Common myeloid progenitor, CD34-positive (primary cell): ENCODE data around the gene PSMB11.

Source experiments
- CTCF ChIA-PET: fragments of 350-600 bp; sonication (Branson Sonifier 250); formaldehyde crosslinking; loops from one replicate; lab custom pipeline; 2021; ENCODE audit warnings: antibody characterized with exemption; lab: Charles Lee
- POLR2A ChIA-PET: fragments of 350-600 bp; sonication (Branson Sonifier 250); formaldehyde crosslinking; loops from one replicate; lab custom pipeline; 2021; ENCODE audit warnings: antibody characterized with exemption; lab: Charles Lee
- DNase-seq, 3 donors: peaks; one replicate each; pipeline versions ENCODE4 v3.0.0 to v3.0.0-alpha.2; 2013
- H3K27ac ChIP-seq, 2 experiments: 1 replicate in 1 of 2; 2 replicates in 1 of 2; pipeline ENCODE4 v1.7.0; 2013; ENCODE audit warnings: inconsistent platforms in 2 of 2, low read length in 2 of 2, mild to moderate bottlenecking in 2 of 2, low read depth in 1 of 2, moderate library complexity in 1 of 2; ENCODE audit not compliant: severe bottlenecking in 2 of 2, insufficient read depth in 1 of 2, poor library complexity in 1 of 2
- H3K27me3 ChIP-seq, 5 experiments: replicated peaks in 2 of 5; 1 replicate in 3 of 5; 2 replicates in 2 of 5; pipeline versions ENCODE4 v1.6.1 to v1.7.0; 2013; ENCODE audit warnings: low read length in 4 of 5, mild to moderate bottlenecking in 2 of 5, moderate library complexity in 2 of 5, inconsistent platforms in 1 of 5; ENCODE audit not compliant: insufficient read depth in 5 of 5, control insufficient read depth in 4 of 5
- H3K36me3 ChIP-seq, 4 experiments: 1 replicate in 2 of 4; 2 replicates in 2 of 4; pipeline versions ENCODE4 v1.6.1 to v1.7.0; 2013; ENCODE audit warnings: low read length in 3 of 4, control low read depth in 1 of 4, mild to moderate bottlenecking in 1 of 4; ENCODE audit not compliant: control insufficient read depth in 4 of 4, insufficient read depth in 4 of 4
- H3K4me1 ChIP-seq, 4 experiments: 1 replicate in 3 of 4; 2 replicates in 1 of 4; pipeline versions ENCODE4 v1.6.1 to v1.7.1; 2013; ENCODE audit warnings: low read length in 3 of 4, mild to moderate bottlenecking in 3 of 4, control low read depth in 1 of 4, inconsistent platforms in 1 of 4, moderate library complexity in 1 of 4; ENCODE audit not compliant: control insufficient read depth in 4 of 4, insufficient read depth in 4 of 4; ENCODE audit errors: control extremely low read depth in 1 of 4
- H3K4me3 ChIP-seq, 7 experiments: 1 replicate in 4 of 7; 2 replicates in 3 of 7; pipeline versions ENCODE4 v1.5.1 to v1.7.0; 2013; ENCODE audit warnings: mild to moderate bottlenecking in 7 of 7, low read length in 6 of 7, moderate library complexity in 6 of 7, inconsistent platforms in 2 of 7, low read depth in 2 of 7, control low read depth in 1 of 7; ENCODE audit not compliant: insufficient read depth in 4 of 7, control insufficient read depth in 1 of 7; ENCODE audit errors: extremely low read depth in 1 of 7
- H3K9me3 ChIP-seq, 5 experiments: 1 replicate in 4 of 5; 2 replicates in 1 of 5; pipeline versions ENCODE4 v1.6.1 to v1.7.1; 2013; ENCODE audit warnings: low read length in 4 of 5, mild to moderate bottlenecking in 2 of 5, inconsistent platforms in 1 of 5, low read depth in 1 of 5, moderate library complexity in 1 of 5; ENCODE audit not compliant: control insufficient read depth in 4 of 5, insufficient read depth in 2 of 5; ENCODE audit errors: control extremely low read depth in 1 of 5
- WGBS: methylation state at CpG from one replicate; pipeline ENCODE4 v1.1.5; 2013; ENCODE audit not compliant: insufficient coverage; 5-methylcytosine and 5-hydroxymethylcytosine counted together

Gene PSMB11

DNA sequence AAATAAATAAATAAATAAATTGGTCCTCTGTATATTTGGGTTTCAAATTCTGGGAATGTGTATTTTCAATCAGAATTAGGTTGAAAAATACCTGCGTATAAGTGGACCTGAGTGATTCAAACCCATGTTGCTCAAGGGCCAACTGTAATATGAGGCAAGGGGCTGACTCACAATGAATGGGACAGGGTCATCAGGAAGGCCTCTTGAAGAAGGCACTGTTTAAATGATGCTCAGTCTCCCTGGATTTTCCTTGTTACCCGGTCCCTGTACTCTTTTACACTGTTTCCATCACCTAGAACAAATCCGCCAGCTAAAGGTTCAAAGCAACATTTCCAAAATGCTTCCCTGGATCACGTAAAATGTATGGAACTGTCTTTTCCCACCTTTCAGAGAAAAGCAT lies 11.1 kb upstream of the PSMB11 start:
- WGBS: 100% methylated on average over 4 of the region's 4 CpGs
- no peaks in the 10 kb centered on the region for H3K27me3 ChIP-seq
- no peak overlapping the region for H3K4me3 ChIP-seq
- DNase-seq: no peak
- H3K36me3 ChIP-seq: peaks cover 10 to 48% (median 32%) of the 10 kb centered on the region in 4 experiments
- ChIA-PET CTCF (interaction anchor here (1.0 to 3.3 kb wide), 6 partner anchors 12 to 45 kb away, joined by 3 to 8 read pairs (median 6); partner anchors contain the start of gene PSMB11), POLR2A (interaction anchor here (0.6 kb wide), 2 partner anchors 9 to 13 kb away, joined by 3 read pairs; no protein-coding TSS in a partner anchor)
- H3K4me1 ChIP-seq: peaks cover 6 to 20% (median 15%) of the 10 kb centered on the region in 4 experiments
- H3K27ac ChIP-seq: no peak overlapping the region
- H3K9me3 ChIP-seq: no peaks in the 10 kb centered on the region

- Histone ChIP-seq H3K9me3 (no peaks in the 10 kb centered on the region), H3K4me3 (peak overlapping the region in 4 of 7 experiments; percentile 88 to 95 (median 88)), H3K27me3 (no peaks in the 10 kb centered on the region), H3K27ac (no peak overlapping the region), H3K4me1 (peaks cover 6 to 20% (median 15%) of the 10 kb centered on the region in 4 experiments), H3K36me3 (peaks cover 5 to 35% (median 23%) of the 10 kb centered on the region in 4 experiments)
- 98% methylated on average over 10 of the region's 10 CpGs for WGBS
- CTCF ChIA-PET: interaction anchor here (0.8 to 2.5 kb wide), 8 partner anchors 11 to 47 kb away, joined by 4 to 16 read pairs (median 4); partner anchors contain the start of gene CDH24
- no peak for DNase-seq
- POLR2A ChIA-PET: interaction anchor here (1.6 kb wide), 1 partner anchor 17 kb away, joined by 3 read pairs; no protein-coding TSS in a partner anchor
Observed at GRCh38 chr14:23033251-23033727, 8.7 kb upstream of the PSMB11 start.

DNA sequence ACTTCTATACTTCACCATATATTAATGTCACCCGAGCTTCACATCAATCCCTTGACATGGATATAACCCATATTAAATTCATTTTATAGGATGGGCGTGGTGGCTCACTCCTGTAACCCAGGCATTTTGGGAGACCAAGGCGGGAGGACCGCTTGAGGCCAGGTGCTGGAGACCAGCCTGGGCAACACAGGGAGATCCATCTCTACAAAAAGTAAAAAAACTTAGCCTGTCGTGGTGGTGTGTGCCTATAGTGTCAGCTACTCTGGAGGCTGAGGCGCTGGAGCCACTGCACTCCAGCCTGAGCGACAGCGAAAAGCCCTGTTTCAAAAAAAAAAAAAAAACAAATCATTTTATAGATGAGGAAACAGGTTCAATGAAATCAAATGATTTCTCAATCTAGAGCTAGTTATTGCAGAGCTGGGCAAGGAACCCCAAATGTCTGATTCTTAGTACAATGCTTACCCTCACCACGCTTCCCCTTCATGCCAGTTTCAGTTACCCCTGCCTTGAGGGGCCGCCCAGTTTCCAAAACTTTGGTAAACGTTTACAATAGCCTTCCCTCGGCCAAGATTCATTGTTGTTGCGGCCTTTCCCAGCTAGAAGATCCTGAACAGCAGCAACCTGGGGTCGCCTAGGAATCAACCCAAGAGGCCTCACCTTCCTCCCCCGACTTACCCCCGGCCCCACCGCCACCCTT lies 8.1 kb upstream of the PSMB11 start:
- WGBS: 48% methylated on average over 9 of the region's 17 CpGs
- POLR2A ChIA-PET: interaction anchor here (1.6 kb wide), 1 partner anchor 18 kb away, joined by 3 read pairs; no protein-coding TSS in a partner anchor
- Histone ChIP-seq H3K27ac (peak overlapping the region; percentile 88 to 95), H3K4me1 (peaks cover 6 to 17% (median 13%) of the 10 kb centered on the region in 4 experiments), H3K36me3 (peaks cover 5 to 29% (median 23%) of the 10 kb centered on the region in 4 experiments), H3K9me3 (no peaks in the 10 kb centered on the region), H3K27me3 (no peaks in the 10 kb centered on the region), H3K4me3 (peak overlapping the region; percentile 76 to 97 (median 89))
- DNase-seq: no peak
- CTCF ChIA-PET: interaction anchor here (0.8 to 2.5 kb wide), 7 partner anchors 12 to 39 kb away, joined by 3 to 16 read pairs (median 5); partner anchors contain the start of gene CDH24

GRCh38 chr14:23034498-23035302 lies 7.3 kb upstream of the PSMB11 start, which contains the start of gene PSMB5:
Gene PSMB5 (minus strand): TSS chr14:23034900. CDS start chr14:23034881, 19 bp downstream.
- Histone ChIP-seq H3K27me3 (no peaks in the 10 kb centered on the region), H3K36me3 (peaks cover 5 to 24% (median 20%) of the 10 kb centered on the region in 4 experiments), H3K4me1 (peaks cover 6 to 12% (median 11%) of the 10 kb centered on the region in 4 experiments), H3K9me3 (no peaks in the 10 kb centered on the region), H3K27ac (peak within 1 kb of the TSS; percentile 88 to 95), H3K4me3 (peak within 1 kb of the TSS; percentile 76 to 97 (median 89))
- CTCF ChIA-PET: interaction anchor here (0.8 to 2.5 kb wide), 5 partner anchors 13 to 40 kb away, joined by 3 to 16 read pairs (median 4); partner anchors contain the start of gene CDH24
- WGBS: 0% methylated on average over 35 of the region's 36 CpGs
- peak; percentile 97 to 99 (median 98) for DNase-seq
- POLR2A ChIA-PET: interaction anchor here (1.6 kb wide), 1 partner anchor 19 kb away, joined by 3 read pairs; no protein-coding TSS in a partner anchor

DNA sequence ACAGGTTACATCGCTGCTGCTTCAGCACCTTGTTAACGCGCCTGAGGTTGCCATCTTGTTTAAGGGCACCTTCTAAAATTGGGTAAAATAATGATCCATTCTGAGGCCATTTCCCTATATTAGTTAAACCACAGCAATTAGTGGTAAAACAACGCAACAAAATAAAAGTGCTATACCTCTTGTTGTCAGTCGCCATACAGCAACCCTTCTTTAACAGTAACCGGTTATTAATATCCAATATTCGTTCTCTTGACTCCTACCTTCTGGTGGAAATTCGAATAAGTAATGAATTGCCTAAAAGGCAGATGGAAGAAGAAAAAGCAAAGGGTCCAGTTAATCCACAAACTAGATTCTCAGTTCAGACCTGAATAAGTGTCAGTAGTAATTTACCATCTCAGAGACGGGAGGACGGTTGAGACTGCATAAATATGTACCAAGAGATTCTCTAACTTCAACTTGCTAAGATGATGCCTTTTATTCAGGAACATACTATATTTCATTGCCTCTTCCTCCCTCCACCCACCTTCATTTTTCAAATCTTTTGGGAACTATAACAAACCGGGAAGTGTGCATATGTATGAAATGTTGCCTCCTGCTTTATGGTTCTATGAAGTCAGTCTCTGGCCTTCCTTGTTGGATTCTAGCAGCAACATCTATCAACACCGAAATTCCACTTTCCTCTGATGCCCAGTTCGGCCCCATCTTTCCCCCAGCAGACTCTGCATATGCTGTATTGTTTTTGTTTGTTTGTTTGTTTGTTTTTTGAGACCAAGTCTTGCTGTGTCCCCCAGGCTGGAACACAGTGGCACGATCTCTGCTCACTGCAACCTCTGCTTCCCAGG lies 6.5 kb upstream of the PSMB11 start:
- Histone ChIP-seq H3K9me3 (no peaks in the 10 kb centered on the region), H3K4me3 (peak overlapping the region in 6 of 7 experiments; percentile 88 to 97 (median 91)), H3K27me3 (no peaks in the 10 kb centered on the region), H3K27ac (peak overlapping the region; percentile 88 to 95), H3K4me1 (peaks cover 6 to 12% (median 11%) of the 10 kb centered on the region in 4 experiments), H3K36me3 (peaks cover 4 to 23% (median 17%) of the 10 kb centered on the region in 4 experiments)
- POLR2A ChIA-PET: interaction anchor here (0.6 to 1.6 kb wide), 2 partner anchors 20 to 37 kb away, joined by 3 read pairs; no protein-coding TSS in a partner anchor
- no peak for DNase-seq
- WGBS: 40% methylated on average over 5 of the region's 14 CpGs
- CTCF ChIA-PET: interaction anchor here (2.5 to 33.6 kb wide), 2 partner anchors 23 to 47 kb away, joined by 12 to 933 read pairs; partner anchors contain the start of genes AJUBA and CDH24

GRCh38 chr14:23040100-23040499 lies 1.9 kb upstream of the PSMB11 start:
- H3K9me3 ChIP-seq: no peaks in the 10 kb centered on the region
- CTCF ChIA-PET: interaction anchor here (0.5 to 33.6 kb wide), 5 partner anchors 14 to 824 kb away, joined by 3 to 933 read pairs (median 3); partner anchors contain the start of gene AJUBA
- no peaks in the 10 kb centered on the region for H3K36me3 ChIP-seq
- H3K27ac ChIP-seq: no peak overlapping the region
- H3K4me3 ChIP-seq: no peak overlapping the region
- peaks cover 0 to 3% (median 2%) of the 10 kb centered on the region in 4 experiments for H3K4me1 ChIP-seq
- POLR2A ChIA-PET: no interaction called here
- DNase-seq: no peak
- WGBS: 93% methylated on average over 4 of the region's 4 CpGs
- H3K27me3 ChIP-seq: no peaks in the 10 kb centered on the region
